ENCODE data around the gene APBB1.
A peak's percentile ranks its signal among the peaks of the same experiment; 100 is the strongest.

The APBB1 gene

GRCh38 chr11:6371825-6372224, 47.1 kb downstream of the APBB1 start:
- Mint-ChIP-seq H3K9me3 (no peaks in the 10 kb centered on the region), H3K4me3 (no peak overlapping the region), H3K4me1 (peaks cover 11% of the 10 kb centered on the region), H3K27ac (no peak overlapping the region), H3K27me3 (peaks cover 4% of the 10 kb centered on the region), H3K36me3 (no peaks in the 10 kb centered on the region)
- CTCF ChIA-PET: interaction anchor here (1.1 to 2.5 kb wide), 2 partner anchors 9 to 72 kb away, joined by 8 to 13 read pairs; no protein-coding TSS in a partner anchor
- no peak for DNase-seq

GRCh38 chr11:6365659-6366058, 53.2 kb downstream of the APBB1 start:
- no peak for DNase-seq
- Mint-ChIP-seq H3K27ac (no peak overlapping the region), H3K27me3 (peaks cover 4% of the 10 kb centered on the region), H3K4me3 (no peak overlapping the region), H3K9me3 (no peaks in the 10 kb centered on the region), H3K36me3 (no peaks in the 10 kb centered on the region), H3K4me1 (no peaks in the 10 kb centered on the region)
- CTCF ChIA-PET: interaction anchor here (1.2 to 6.9 kb wide), 3 partner anchors 12 to 78 kb away, joined by 4 to 64 read pairs (median 23); no protein-coding TSS in a partner anchor

GRCh38 chr11:6362873-6363678, 55.8 kb downstream of the APBB1 start:
- CTCF ChIA-PET: interaction anchor here (0.9 to 6.9 kb wide), 36 partner anchors 9 to 679 kb away, joined by 3 to 64 read pairs (median 6); partner anchors contain the start of genes ARFIP2, CAVIN3 and TIMM10B
- peak; percentile 82 for DNase-seq
- no peak overlapping the region for H3K27ac Mint-ChIP-seq
- no peaks in the 10 kb centered on the region for H3K9me3 Mint-ChIP-seq
- no peaks in the 10 kb centered on the region for H3K36me3 Mint-ChIP-seq
- H3K27me3 Mint-ChIP-seq: peaks cover 8% of the 10 kb centered on the region
- no peaks in the 10 kb centered on the region for H3K4me1 Mint-ChIP-seq
- no peak overlapping the region for H3K4me3 Mint-ChIP-seq

- H3K4me1 Mint-ChIP-seq: no peaks in the 10 kb centered on the region
- H3K4me3 Mint-ChIP-seq: no peak overlapping the region
- CTCF ChIA-PET: interaction anchor here (0.9 to 6.9 kb wide), 37 partner anchors 9 to 678 kb away, joined by 3 to 64 read pairs (median 6); partner anchors contain the start of genes ARFIP2, CAVIN3 and TIMM10B
- H3K27me3 Mint-ChIP-seq: peaks cover 12% of the 10 kb centered on the region
- no peaks in the 10 kb centered on the region for H3K9me3 Mint-ChIP-seq
- no peak overlapping the region for H3K27ac Mint-ChIP-seq
- no peak for DNase-seq
- H3K36me3 Mint-ChIP-seq: no peaks in the 10 kb centered on the region
These were observed 56.6 kb downstream of the APBB1 start for GRCh38 chr11:6362185-6362872.

DNA sequence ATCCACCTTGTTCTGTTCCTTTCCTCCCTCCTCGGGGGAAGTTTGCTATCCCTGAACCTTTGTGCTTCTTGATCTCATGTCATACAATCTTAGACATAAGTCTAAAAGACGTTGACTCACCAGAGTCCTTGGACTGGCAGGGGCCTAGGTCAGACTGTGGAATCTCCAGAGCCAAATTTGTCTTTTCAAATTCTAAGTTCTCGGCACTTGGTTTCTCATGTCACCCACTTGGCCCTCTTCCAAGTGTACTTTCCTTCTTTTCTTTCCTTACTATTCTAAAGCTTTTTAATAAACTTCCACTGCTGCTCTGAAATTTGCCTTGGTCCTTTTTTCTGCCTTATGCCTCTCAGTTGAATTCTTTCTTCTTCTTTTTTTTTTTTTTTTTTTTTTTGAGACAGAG, 58.7 kb downstream of the APBB1 start:
- Mint-ChIP-seq H3K27me3 (peaks cover 12% of the 10 kb centered on the region), H3K4me3 (no peak overlapping the region), H3K9me3 (no peaks in the 10 kb centered on the region), H3K27ac (no peak overlapping the region), H3K36me3 (no peaks in the 10 kb centered on the region), H3K4me1 (no peaks in the 10 kb centered on the region)
- no peak for DNase-seq
- CTCF ChIA-PET: interaction anchor here (1.3 to 6.9 kb wide), 5 partner anchors 17 to 109 kb away, joined by 3 to 64 read pairs (median 4); no protein-coding TSS in a partner anchor

DNA sequence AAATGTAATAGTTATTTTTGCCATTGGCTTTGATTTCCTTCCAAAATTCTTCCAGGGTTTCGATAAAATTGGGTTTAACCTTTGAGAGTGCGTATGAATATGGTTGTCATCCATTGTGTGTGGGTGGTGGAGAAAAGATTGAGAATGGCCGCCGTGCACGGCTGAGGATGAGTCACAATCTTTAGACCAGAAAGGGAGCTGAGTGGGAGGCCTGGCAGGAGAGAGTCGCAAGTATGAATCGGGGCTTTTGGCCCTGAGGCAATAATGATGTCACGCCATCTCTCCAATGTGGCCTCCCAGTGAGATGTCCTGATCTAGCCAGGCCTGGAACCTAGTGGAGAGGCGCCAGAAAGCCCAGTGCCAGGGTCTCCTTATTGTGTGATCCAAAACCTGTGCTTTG, 61.7 kb downstream of the APBB1 start:
- no peak overlapping the region for H3K27ac Mint-ChIP-seq
- DNase-seq: no peak
- peaks cover 2% of the 10 kb centered on the region for H3K4me1 Mint-ChIP-seq
- CTCF ChIA-PET: interaction anchor here (0.6 to 2.0 kb wide), 4 partner anchors 50 to 107 kb away, joined by 3 to 8 read pairs (median 3); no protein-coding TSS in a partner anchor
- H3K9me3 Mint-ChIP-seq: no peaks in the 10 kb centered on the region
- no peaks in the 10 kb centered on the region for H3K36me3 Mint-ChIP-seq
- H3K4me3 Mint-ChIP-seq: no peak overlapping the region
- H3K27me3 Mint-ChIP-seq: peaks cover 8% of the 10 kb centered on the region

GRCh38 chr11:6356503-6357055, 62.3 kb downstream of the APBB1 start:
- DNase-seq: no peak

DNA sequence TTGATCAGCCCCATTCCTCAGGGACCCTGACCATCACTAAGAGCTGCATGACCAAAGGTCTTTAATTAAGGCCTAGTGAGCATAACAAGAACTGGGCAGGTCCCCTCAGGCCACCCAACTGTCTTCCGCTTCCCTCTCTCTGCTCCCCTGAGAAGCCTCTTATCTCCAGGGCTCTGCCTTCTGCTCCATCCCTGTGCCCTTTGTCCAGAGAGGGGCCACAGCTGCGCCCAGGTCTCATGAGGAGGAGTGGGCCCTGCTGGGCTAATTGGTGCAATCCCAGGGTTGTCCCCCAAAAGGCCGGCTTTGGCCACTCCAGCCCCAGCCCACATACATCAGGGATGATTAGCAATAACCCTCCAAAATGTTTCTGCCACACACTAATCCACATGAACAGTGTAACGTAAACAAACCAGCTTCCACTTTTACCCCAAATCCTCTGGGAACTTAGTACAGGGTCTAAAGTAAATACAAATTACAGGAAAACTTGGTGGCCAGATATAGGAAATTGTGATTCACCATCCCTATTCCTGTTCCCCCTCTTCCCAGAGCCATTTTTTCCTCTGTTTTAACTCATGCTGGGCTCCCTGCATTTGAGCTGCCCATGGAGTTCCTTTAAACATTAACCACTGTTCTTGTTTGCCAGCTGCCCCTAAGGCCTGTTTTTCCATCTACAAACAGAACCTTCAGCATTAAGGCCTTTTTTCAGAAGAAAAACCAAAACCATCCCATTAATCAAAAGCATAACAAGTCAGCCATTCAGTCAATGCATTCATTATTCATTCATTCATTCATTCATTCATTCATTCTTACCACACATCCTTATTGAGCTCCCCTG, 64.0 kb downstream of the APBB1 start:
- Mint-ChIP-seq H3K4me1 (peaks cover 2% of the 10 kb centered on the region), H3K9me3 (no peaks in the 10 kb centered on the region), H3K36me3 (no peaks in the 10 kb centered on the region), H3K27me3 (peaks cover 11% of the 10 kb centered on the region), H3K4me3 (no peak overlapping the region), H3K27ac (no peak overlapping the region)
- no peak for DNase-seq
- CTCF ChIA-PET: interaction anchor here (1.0 to 5.9 kb wide), 21 partner anchors 8 to 335 kb away, joined by 3 to 83 read pairs (median 8); partner anchors contain the start of genes CAVIN3 and CCKBR

More at GRCh38 chr11:6356503-6357055, 62.3 kb downstream of the APBB1 start:
- H3K9me3 Mint-ChIP-seq: no peaks in the 10 kb centered on the region
- peaks cover 8% of the 10 kb centered on the region for H3K27me3 Mint-ChIP-seq
- no peak overlapping the region for H3K27ac Mint-ChIP-seq
- peaks cover 2% of the 10 kb centered on the region for H3K4me1 Mint-ChIP-seq
- H3K4me3 Mint-ChIP-seq: no peak overlapping the region
- CTCF ChIA-PET: interaction anchor here (1.0 to 2.0 kb wide), 2 partner anchors 58 to 106 kb away, joined by 3 to 8 read pairs; no protein-coding TSS in a partner anchor
- no peaks in the 10 kb centered on the region for H3K36me3 Mint-ChIP-seq

DNA sequence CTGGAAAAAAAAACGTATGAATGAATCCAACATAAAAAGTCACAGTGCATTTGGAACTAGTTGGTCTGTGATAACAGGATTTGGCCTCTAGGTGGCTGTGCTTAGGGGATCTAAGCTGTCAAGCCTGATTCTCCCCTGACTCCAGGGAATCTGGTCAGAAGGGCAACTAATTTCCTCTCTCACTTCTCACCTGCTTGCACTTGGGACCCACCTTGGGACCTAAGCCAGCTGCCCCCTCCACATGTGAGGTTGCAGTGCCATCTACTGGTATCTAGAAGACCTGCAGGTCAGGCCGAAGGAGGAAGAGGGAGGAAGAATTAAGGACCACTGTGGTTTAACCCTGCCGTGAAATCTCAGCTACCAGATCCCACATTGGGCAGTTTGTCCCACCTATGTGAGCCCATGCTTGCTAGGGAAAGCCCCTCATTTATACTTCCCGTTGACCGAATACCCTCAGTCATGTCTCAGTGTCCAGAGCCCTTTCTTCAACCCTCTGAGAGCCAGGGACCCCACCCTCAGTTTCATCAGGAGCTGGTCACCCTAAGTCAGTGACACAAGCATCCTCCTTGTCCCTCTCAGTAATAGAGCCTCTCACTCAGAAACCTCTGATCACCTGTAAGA, 65.4 kb downstream of the APBB1 start:
- H3K4me3 Mint-ChIP-seq: no peak overlapping the region
- no peaks in the 10 kb centered on the region for H3K36me3 Mint-ChIP-seq
- CTCF ChIA-PET: interaction anchor here (1.0 to 5.9 kb wide), 33 partner anchors 9 to 359 kb away, joined by 3 to 83 read pairs (median 5); partner anchors contain the start of gene CAVIN3
- H3K27me3 Mint-ChIP-seq: peaks cover 11% of the 10 kb centered on the region
- no peaks in the 10 kb centered on the region for H3K9me3 Mint-ChIP-seq
- peak; percentile 64 for DNase-seq
- peaks cover 2% of the 10 kb centered on the region for H3K4me1 Mint-ChIP-seq
- no peak overlapping the region for H3K27ac Mint-ChIP-seq

GRCh38 chr11:6351782-6352382, 67.0 kb downstream of the APBB1 start:
- Mint-ChIP-seq H3K27ac (no peak overlapping the region), H3K36me3 (no peaks in the 10 kb centered on the region), H3K4me3 (no peak overlapping the region), H3K27me3 (peaks cover 6% of the 10 kb centered on the region), H3K4me1 (peaks cover 2% of the 10 kb centered on the region), H3K9me3 (no peaks in the 10 kb centered on the region)
- CTCF ChIA-PET: interaction anchor here (0.7 to 5.9 kb wide), 16 partner anchors 11 to 359 kb away, joined by 3 to 65 read pairs (median 4); partner anchors contain the start of gene CAVIN3
- no peak for DNase-seq

- H3K4me1 Mint-ChIP-seq: peaks cover 2% of the 10 kb centered on the region
- no peak for DNase-seq
- no peaks in the 10 kb centered on the region for H3K9me3 Mint-ChIP-seq
- no peak overlapping the region for H3K27ac Mint-ChIP-seq
- H3K4me3 Mint-ChIP-seq: no peak overlapping the region
- H3K36me3 Mint-ChIP-seq: no peaks in the 10 kb centered on the region
- peaks cover 6% of the 10 kb centered on the region for H3K27me3 Mint-ChIP-seq
- CTCF ChIA-PET: interaction anchor here (0.7 to 5.9 kb wide), 7 partner anchors 11 to 358 kb away, joined by 3 to 65 read pairs (median 16); partner anchors contain the start of gene CAVIN3
These were observed 68.4 kb downstream of the APBB1 start for GRCh38 chr11:6350486-6350885.

DNA sequence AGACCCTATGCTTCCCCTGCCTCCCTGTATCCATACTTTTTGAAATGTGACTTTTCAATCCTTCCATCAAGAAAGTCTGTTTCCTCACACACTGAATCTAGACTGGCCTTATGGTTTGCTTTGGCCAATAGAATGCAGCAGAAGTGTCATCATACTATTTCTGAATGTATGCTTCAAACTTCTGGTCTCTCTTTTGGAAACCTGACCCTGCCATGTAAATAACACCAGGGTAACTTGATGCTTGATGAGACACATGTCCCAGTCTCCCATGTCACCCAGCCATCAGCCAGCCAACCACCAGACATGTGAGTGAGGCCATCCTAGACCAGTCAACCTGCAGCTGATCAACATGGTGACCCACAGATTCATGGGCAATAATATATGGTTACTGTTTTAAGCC, 68.9 kb downstream of the APBB1 start:
- CTCF ChIA-PET: interaction anchor here (0.7 to 5.9 kb wide), 6 partner anchors 11 to 566 kb away, joined by 3 to 65 read pairs (median 10); partner anchors contain the start of gene CAVIN3
- Mint-ChIP-seq H3K4me1 (peaks cover 2% of the 10 kb centered on the region), H3K9me3 (no peaks in the 10 kb centered on the region), H3K36me3 (no peaks in the 10 kb centered on the region), H3K27ac (no peak overlapping the region), H3K27me3 (peaks cover 6% of the 10 kb centered on the region), H3K4me3 (no peak overlapping the region)
- DNase-seq: no peak

All from activated naive CD4-positive, alpha-beta T cell treated with anti-CD3 and anti-CD28 coated beads, Interleukin-2, amount 10 ng/mL, durations not matched to agents 7 days and 5 days (primary cell).